Liver (tissue), 3 donors: ENCODE results near the gene DUSP2.

ENCODE experiments used
- CTCF ChIP-seq: fragments of 150-350 bp; IDR thresholded peaks from 2 replicates; pipeline ENCODE4 v1.5.1; 2017; ENCODE audit warnings: improper control_type of control experiment, low read depth, low read length; ENCODE audit not compliant: missing input control
- FOXA1 ChIP-seq: IDR thresholded peaks from 2 replicates; pipeline ENCODE4 v1.6.1; 2016; ENCODE audit warnings: antibody characterized with exemption
- GABPA ChIP-seq, 2 donors: IDR thresholded peaks in 1 of 2; conservative IDR thresholded peaks in 1 of 2; 2 replicates each; pipeline ENCODE4 v1.6.1; 2016; ENCODE audit warnings: antibody characterized with exemption in 2 of 2, mild to moderate bottlenecking in 1 of 2, moderate library complexity in 1 of 2
- JUND ChIP-seq, 2 donors: IDR thresholded peaks; 2 replicates each; pipeline ENCODE4 v1.6.1; 2016; ENCODE audit warnings: antibody characterized with exemption in 2 of 2
- RAD21 ChIP-seq, 2 donors: IDR thresholded peaks; 2 replicates each; pipeline ENCODE4 v1.6.1; 2016; ENCODE audit warnings: antibody characterized with exemption in 2 of 2, mild to moderate bottlenecking in 2 of 2
- TAF1 ChIP-seq: conservative IDR thresholded peaks from 2 replicates; pipeline ENCODE4 v1.6.1; 2016; ENCODE audit warnings: antibody characterized with exemption, mild to moderate bottlenecking
- YY1 ChIP-seq: IDR thresholded peaks from 2 replicates; pipeline ENCODE4 v1.6.1; 2016; ENCODE audit warnings: antibody characterized with exemption, mild to moderate bottlenecking
- ZBTB33 ChIP-seq: IDR thresholded peaks from 2 replicates; pipeline ENCODE4 v1.6.1; 2016; ENCODE audit warnings: antibody characterized with exemption
- donor health status: healthy.
- donor health status: healthy.

GRCh38 chr2:96118698-96119388 is 26.4 kb downstream of the DUSP2 start:
- TF ChIP-seq CTCF (no peak), GABPA (IDR thresholded peaks at IDR 0.05 in 1 of 2, conservative IDR thresholded peaks at IDR 0.05 in 1 of 2) (no peak), JUND (IDR thresholded peaks at IDR 0.05) (no peak), YY1 (no peak), FOXA1 (no peak), TAF1 (no peak), ZBTB33 (no peak), RAD21 (IDR thresholded peaks at IDR 0.05) (no peak)
